Measurements from ENCODE around the gene IPO11.

IPO11 gene

GRCh38 chr5:62374090-62374489, 38.5 kb upstream of the IPO11 start:
- Histone ChIP-seq H3K27me3 (ENCODE audit: insufficient read depth, low read depth, severe bottlenecking) (no peaks in the 10 kb centered on the region), H3K27ac (no peak overlapping the region), H3K4me3 (ENCODE audit: low read depth, low read length) (no peak overlapping the region), H3K9me3 (ENCODE audit: severe bottlenecking) (no peaks in the 10 kb centered on the region), H3K36me3 (peaks cover 61% of the 10 kb centered on the region)
- no peak for TF ChIP-seq CTCF (IDR thresholded peaks at IDR 0.05; ENCODE audit: low read depth, low read length)
- no peak for DNase-seq

GRCh38 chr5:62375627-62376026, 36.9 kb upstream of the IPO11 start:
- Histone ChIP-seq H3K4me3 (ENCODE audit: low read depth, low read length) (no peak overlapping the region), H3K9me3 (ENCODE audit: severe bottlenecking) (no peaks in the 10 kb centered on the region), H3K27ac (no peak overlapping the region), H3K36me3 (peaks cover 75% of the 10 kb centered on the region), H3K27me3 (ENCODE audit: insufficient read depth, low read depth, severe bottlenecking) (no peaks in the 10 kb centered on the region)
- no peak for DNase-seq
- TF ChIP-seq CTCF (IDR thresholded peaks at IDR 0.05; ENCODE audit: low read depth, low read length), result no peak

- H3K4me3 ChIP-seq (ENCODE audit: low read depth, low read length), result no peak overlapping the region
- H3K9me3 ChIP-seq (ENCODE audit: severe bottlenecking), result no peaks in the 10 kb centered on the region
- H3K27me3 ChIP-seq (ENCODE audit: insufficient read depth, low read depth, severe bottlenecking), result no peaks in the 10 kb centered on the region
- no peak overlapping the region for H3K27ac ChIP-seq
- peaks cover 79% of the 10 kb centered on the region for H3K36me3 ChIP-seq
- DNase-seq, result no peak
- TF ChIP-seq CTCF (IDR thresholded peaks at IDR 0.05; ENCODE audit: low read depth, low read length), result no peak
These were observed 36.5 kb upstream of the IPO11 start for GRCh38 chr5:62376064-62376463.

- no peak overlapping the region for H3K4me3 ChIP-seq (ENCODE audit: low read depth, low read length)
- H3K27me3 ChIP-seq (ENCODE audit: insufficient read depth, low read depth, severe bottlenecking), result no peaks in the 10 kb centered on the region
- no peaks in the 10 kb centered on the region for H3K9me3 ChIP-seq (ENCODE audit: severe bottlenecking)
- no peak overlapping the region for H3K27ac ChIP-seq
- no peak for TF ChIP-seq CTCF (IDR thresholded peaks at IDR 0.05; ENCODE audit: low read depth, low read length)
- no peak for DNase-seq
- peaks cover 73% of the 10 kb centered on the region for H3K36me3 ChIP-seq
These were observed 27.4 kb upstream of the IPO11 start for GRCh38 chr5:62385131-62385530.

- Histone ChIP-seq H3K36me3 (peaks cover 66% of the 10 kb centered on the region), H3K9me3 (ENCODE audit: severe bottlenecking) (no peaks in the 10 kb centered on the region), H3K4me3 (ENCODE audit: low read depth, low read length) (no peak overlapping the region), H3K27me3 (ENCODE audit: insufficient read depth, low read depth, severe bottlenecking) (no peaks in the 10 kb centered on the region), H3K27ac (no peak overlapping the region)
- DNase-seq, result no peak
- TF ChIP-seq CTCF (IDR thresholded peaks at IDR 0.05; ENCODE audit: low read depth, low read length), result no peak
These were observed 26.7 kb upstream of the IPO11 start for GRCh38 chr5:62385816-62386400.

GRCh38 chr5:62386824-62387223, 25.7 kb upstream of the IPO11 start:
- Histone ChIP-seq H3K9me3 (ENCODE audit: severe bottlenecking) (no peaks in the 10 kb centered on the region), H3K27me3 (ENCODE audit: insufficient read depth, low read depth, severe bottlenecking) (no peaks in the 10 kb centered on the region), H3K27ac (no peak overlapping the region), H3K36me3 (peaks cover 57% of the 10 kb centered on the region), H3K4me3 (ENCODE audit: low read depth, low read length) (no peak overlapping the region)
- TF ChIP-seq CTCF (IDR thresholded peaks at IDR 0.05; ENCODE audit: low read depth, low read length), result no peak
- DNase-seq, result no peak
